RWPE2 (cell line): Measurements from ENCODE around the gene PRDM4.
"Not testable (repeated sequence)": the region's sequence is repeated elsewhere in the genome, so short reads cannot be mapped to it uniquely, and the experiment has no call there.

Source experiments
- ATAC-seq: fragments of 200-7000 bp; cut with Tn5 transposase; 3 replicates; pipeline ENCODE4 v1.9.1; 2021; ENCODE audit warnings: low read depth
- DNase-seq: peaks from one replicate; pipeline ENCODE4 v3.0.0-alpha.2; 2020; ENCODE audit warnings: low spot score
- H3K27ac ChIP-seq: fragments of 450-650 bp; 2 replicates; pipeline ENCODE4 v1.5.1; 2017; ENCODE audit warnings: mild to moderate bottlenecking; ENCODE audit not compliant: poor library complexity, severe bottlenecking
- H3K27me3 ChIP-seq: fragments of 250-450 bp; sonication (Bioruptor Pico); 2 replicates; pipeline ENCODE4 v1.5.1; 2021; ENCODE audit warnings: mild to moderate bottlenecking, moderate library complexity; ENCODE audit not compliant: insufficient read depth, poor library complexity, severe bottlenecking
- H3K36me3 ChIP-seq: fragments of 250-450 bp; sonication (Bioruptor Pico); 2 replicates; pipeline ENCODE4 v1.5.1; 2020; ENCODE audit warnings: low read depth, mild to moderate bottlenecking, moderate library complexity
- H3K4me1 ChIP-seq: fragments of 250-450 bp; sonication (Bioruptor Pico); 2 replicates; pipeline ENCODE4 v1.5.1; 2021; ENCODE audit warnings: mild to moderate bottlenecking, moderate library complexity; ENCODE audit not compliant: insufficient read depth, poor library complexity, severe bottlenecking
- H3K4me3 ChIP-seq: fragments of 250-450 bp; sonication (Bioruptor Pico); 2 replicates; pipeline ENCODE4 v1.5.1; 2021; ENCODE audit warnings: mild to moderate bottlenecking, moderate library complexity; ENCODE audit not compliant: severe bottlenecking
- H3K9me3 ChIP-seq: fragments of 250-450 bp; sonication (Bioruptor Pico); 2 replicates; pipeline ENCODE4 v1.5.1; 2021; ENCODE audit warnings: mild to moderate bottlenecking, moderate library complexity; ENCODE audit not compliant: severe bottlenecking
- CTCF ChIP-seq: fragments of 450-650 bp; IDR thresholded peaks from one replicate; pipeline ENCODE4 v1.5.1; 2017; ENCODE audit warnings: mild to moderate bottlenecking, moderate library complexity; ENCODE audit not compliant: poor library complexity, severe bottlenecking

The PRDM4 gene

GRCh38 chr12:107704041-107704440 lies 56.9 kb downstream of the PRDM4 start:
- Histone ChIP-seq H3K27me3 (no peaks in the 10 kb centered on the region), H3K36me3 (peaks cover 96% of the 10 kb centered on the region), H3K9me3 (no peaks in the 10 kb centered on the region), H3K27ac (no peak overlapping the region), H3K4me3 (no peak overlapping the region), H3K4me1 (no peaks in the 10 kb centered on the region)
- TF ChIP-seq CTCF: no peak
- DNase-seq (no peak), ATAC-seq (no peak)

GRCh38 chr12:107702106-107702505 lies 58.8 kb downstream of the PRDM4 start:
- no peak for ATAC-seq
- DNase-seq: no peak
- TF ChIP-seq CTCF: no peak
- Histone ChIP-seq H3K27me3 (no peaks in the 10 kb centered on the region), H3K9me3 (no peaks in the 10 kb centered on the region), H3K4me1 (no peaks in the 10 kb centered on the region), H3K27ac (no peak overlapping the region), H3K36me3 (peaks cover 99% of the 10 kb centered on the region), H3K4me3 (no peak overlapping the region)

- TF ChIP-seq CTCF: peak; percentile 47
- ATAC-seq, H3K4me1 ChIP-seq: not testable (repeated sequence)
These were observed 65.2 kb downstream of the PRDM4 start for GRCh38 chr12:107695772-107696171.

GRCh38 chr12:107685360-107686248 lies 75.3 kb downstream of the PRDM4 start, which contains the start of gene PWP1:
TSS of gene PWP1 (plus strand) at chr12:107685799. CDS start at chr12:107685900, 101 bp downstream.
- Histone ChIP-seq H3K9me3 (no peaks in the 10 kb centered on the region), H3K4me1 (no peaks in the 10 kb centered on the region), H3K4me3 (peak within 1 kb of the TSS; percentile 70), H3K36me3 (peaks cover 26% of the 10 kb centered on the region), H3K27me3 (no peaks in the 10 kb centered on the region), H3K27ac (peak within 1 kb of the TSS; percentile 33)
- DNase-seq: peak; percentile 88
- peak; percentile 86 for ATAC-seq
- TF ChIP-seq CTCF: no peak

More at GRCh38 chr12:107695772-107696171, 65.2 kb downstream of the PRDM4 start:
- H3K36me3 ChIP-seq: peaks cover 97% of the 10 kb centered on the region
- H3K27ac ChIP-seq, H3K4me3 ChIP-seq, DNase-seq, H3K27me3 ChIP-seq, H3K9me3 ChIP-seq: not testable (repeated sequence)

DNA sequence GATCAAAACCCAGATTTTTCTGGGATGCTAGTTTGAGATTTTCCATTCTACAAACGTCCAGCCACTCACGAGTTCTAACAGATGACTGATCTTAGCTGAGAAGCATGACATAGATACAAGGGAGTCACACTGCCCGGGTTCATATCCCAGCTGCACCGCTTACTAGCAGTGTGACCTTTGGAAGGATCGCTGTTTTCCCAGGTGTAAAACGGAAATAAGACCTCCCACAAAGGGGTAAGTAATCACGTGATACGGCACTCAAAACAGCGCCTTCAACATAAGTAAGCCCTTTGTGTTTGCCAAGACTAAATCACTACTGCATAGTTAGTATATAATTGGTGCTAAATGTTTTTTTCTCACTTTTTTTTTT lies 76.0 kb downstream of the PRDM4 start:
- no peak for ATAC-seq
- Histone ChIP-seq H3K4me1 (no peaks in the 10 kb centered on the region), H3K27ac (peak overlapping the region; percentile 33)

More for the DNA sequence above, 76.0 kb downstream of the PRDM4 start:
- Histone ChIP-seq H3K36me3 (peaks cover 20% of the 10 kb centered on the region), H3K4me3 (peak overlapping the region; percentile 70), H3K9me3 (no peaks in the 10 kb centered on the region), H3K27me3 (no peaks in the 10 kb centered on the region)
- no peak for TF ChIP-seq CTCF
- DNase-seq: no peak
